ENCODE results near the gene RPA3.

DNA sequence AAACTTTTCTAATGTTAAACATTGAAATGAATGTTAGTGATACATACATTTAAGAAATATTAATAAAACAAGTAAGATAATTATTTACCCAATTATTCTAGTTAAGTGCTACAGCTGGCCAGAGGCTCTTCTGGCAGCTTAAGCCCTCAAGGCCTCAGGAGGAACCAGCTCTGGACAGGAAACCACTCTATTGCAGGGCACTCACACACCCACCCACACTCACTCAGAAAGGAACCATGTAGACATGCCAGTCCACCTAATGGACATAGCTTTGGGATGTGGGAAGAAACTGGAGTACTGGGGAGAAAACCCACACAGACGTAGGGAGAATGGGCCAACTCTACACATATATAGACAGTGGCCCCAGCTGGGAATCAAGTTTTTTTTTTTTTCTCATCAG, 49.7 kb downstream of the RPA3 start:
- TF ChIP-seq, protein P1, sequence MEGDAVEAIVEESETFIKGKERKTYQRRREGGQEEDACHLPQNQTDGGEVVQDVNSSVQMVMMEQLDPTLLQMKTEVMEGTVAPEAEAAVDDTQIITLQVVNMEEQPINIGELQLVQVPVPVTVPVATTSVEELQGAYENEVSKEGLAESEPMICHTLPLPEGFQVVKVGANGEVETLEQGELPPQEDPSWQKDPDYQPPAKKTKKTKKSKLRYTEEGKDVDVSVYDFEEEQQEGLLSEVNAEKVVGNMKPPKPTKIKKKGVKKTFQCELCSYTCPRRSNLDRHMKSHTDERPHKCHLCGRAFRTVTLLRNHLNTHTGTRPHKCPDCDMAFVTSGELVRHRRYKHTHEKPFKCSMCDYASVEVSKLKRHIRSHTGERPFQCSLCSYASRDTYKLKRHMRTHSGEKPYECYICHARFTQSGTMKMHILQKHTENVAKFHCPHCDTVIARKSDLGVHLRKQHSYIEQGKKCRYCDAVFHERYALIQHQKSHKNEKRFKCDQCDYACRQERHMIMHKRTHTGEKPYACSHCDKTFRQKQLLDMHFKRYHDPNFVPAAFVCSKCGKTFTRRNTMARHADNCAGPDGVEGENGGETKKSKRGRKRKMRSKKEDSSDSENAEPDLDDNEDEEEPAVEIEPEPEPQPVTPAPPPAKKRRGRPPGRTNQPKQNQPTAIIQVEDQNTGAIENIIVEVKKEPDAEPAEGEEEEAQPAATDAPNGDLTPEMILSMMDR (conservative IDR thresholded peaks at IDR 0.05; ENCODE audit: low read depth, low read length), result no peak
- no peak for TF ChIP-seq EZH2 (IDR thresholded peaks at IDR 0.05; ENCODE audit: borderline replicate concordance, low read depth, low read length, poor library complexity, severe bottlenecking)
